H1 (cell line): ENCODE measurements around the gene MYO1F. TPM values are rescaled to one million over a fixed set of nuclear protein-coding genes. Genes with fewer than 3 reads are reported as not detected.

Experiments used
- ASH2L ChIP-seq: fragments of 200-600, 300-600 bp; sonication (generic); IDR thresholded peaks from one replicate; pipeline ENCODE4 v1.7.1; 2017; ENCODE audit warnings: low read length
- BRCA1 ChIP-seq: IDR thresholded peaks from 2 replicates; pipeline ENCODE4 v1.6.1; 2012; ENCODE audit warnings: low read depth, low read length, improper control_type of control experiment
- CHD7 ChIP-seq: fragments of 300-600 bp; sonication (generic); IDR thresholded peaks from 2 replicates; pipeline ENCODE4 v1.7.1; 2012; ENCODE audit warnings: low read length, moderate library complexity, mild to moderate bottlenecking, inconsistent platforms; ENCODE audit not compliant: insufficient replicate concordance
- E2F6 ChIP-seq: IDR thresholded peaks from 2 replicates; pipeline ENCODE4 v1.6.1; 2012; ENCODE audit warnings: inconsistent platforms
- GABPA ChIP-seq: IDR thresholded peaks from 2 replicates; pipeline ENCODE4 v1.6.1; 2011; ENCODE audit warnings: mild to moderate bottlenecking, low read length, moderate library complexity, borderline replicate concordance; ENCODE audit not compliant: insufficient read depth
- KDM4A ChIP-seq: IDR thresholded peaks from one replicate; pipeline ENCODE4 v1.7.1; 2012; ENCODE audit warnings: low read depth, mild to moderate bottlenecking, moderate library complexity, low read length, inconsistent platforms; ENCODE audit not compliant: severe bottlenecking
- POLR2A ChIP-seq, 2 experiments: IDR thresholded peaks; 1 replicate in 1 of 2; 2 replicates in 1 of 2; pipeline ENCODE4 v1.6.1; 2011; ENCODE audit warnings: low read depth in 2 of 2, low read length in 2 of 2, mild to moderate bottlenecking in 2 of 2; ENCODE audit errors: control extremely low read depth in 1 of 2
- RBBP5 ChIP-seq: IDR thresholded peaks from 2 replicates; pipeline ENCODE4 v1.7.1; 2012; ENCODE audit warnings: low read depth, mild to moderate bottlenecking, inconsistent platforms, low read length, moderate library complexity, borderline replicate concordance
- RFX5 ChIP-seq: IDR thresholded peaks from 2 replicates; pipeline ENCODE4 v1.6.1; 2011; ENCODE audit warnings: low read depth, low read length, improper control_type of control experiment, borderline replicate concordance
- SP4 ChIP-seq: IDR thresholded peaks from 2 replicates; pipeline ENCODE4 v1.6.1; 2012; ENCODE audit warnings: low read length, inconsistent platforms
- polyA plus RNA-seq, 7 experiments: library from polyadenylated mRNA; depleted of rRNA in 3 of 7; stranded (reverse) in 5 of 7; unstranded in 2 of 7; fragments of >200 nt in 5 of 7; fragments of 200-250 nt in 2 of 7; gene quantifications; 1 replicate in 5 of 7; 2 replicates in 1 of 7; 4 replicates in 1 of 7; pipeline versions ENCODE4 v1.2.1 to v1.2.3, GENCODE V29; 2011 to 2013; ENCODE audit warnings: missing spikeins in 2 of 7, mixed read lengths in 2 of 7
- total RNA-seq: library from RNA; stranded (reverse); fragmentation: NEBNext Ultra II Directional; extraction: Animal tissue kit (Norgen Biotek cat#: 25700); gene quantifications from 2 replicates; pipeline ENCODE4 v1.2.1, GENCODE V29; 2021
- TF ChIP-seq, protein P1 (sequence below): IDR thresholded peaks from 2 replicates; pipeline ENCODE4 v1.6.1; 2011; ENCODE audit warnings: low read depth, mild to moderate bottlenecking, low read length; ENCODE audit not compliant: insufficient read depth

MYO1F gene
- total and polyA plus RNA-seq, 2 of the 8 experiments (the other 6 are each of a cell fraction or from before 2014, with no cell fraction given): 1.4 to 4.6 TPM

DNA sequence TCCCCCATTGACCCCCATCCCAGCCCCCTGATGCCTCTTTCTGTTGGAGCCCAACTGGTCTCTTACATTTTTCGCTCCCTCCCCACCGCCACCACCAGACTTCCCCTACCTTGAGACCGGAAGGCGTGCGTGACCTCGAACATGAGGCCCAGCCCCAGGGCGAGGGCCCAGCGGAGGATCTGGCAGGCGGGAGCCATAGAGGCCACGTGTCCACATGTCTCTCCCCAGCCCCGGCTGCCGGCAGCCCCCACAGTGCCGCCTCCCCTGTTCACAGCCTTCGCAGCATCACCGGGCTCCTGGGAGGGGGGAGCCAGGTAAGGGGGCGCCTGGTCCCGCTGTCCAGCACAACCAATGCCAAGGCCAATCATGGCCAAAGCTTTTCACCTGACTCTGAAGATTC, 28.3 kb upstream of the MYO1F start (continued):
- TF ChIP-seq CHD7: no peak
- TF ChIP-seq, protein P1, sequence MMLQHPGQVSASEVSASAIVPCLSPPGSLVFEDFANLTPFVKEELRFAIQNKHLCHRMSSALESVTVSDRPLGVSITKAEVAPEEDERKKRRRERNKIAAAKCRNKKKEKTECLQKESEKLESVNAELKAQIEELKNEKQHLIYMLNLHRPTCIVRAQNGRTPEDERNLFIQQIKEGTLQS: no peak
- no peak for TF ChIP-seq POLR2A (IDR thresholded peaks at IDR 0.05; ENCODE audit: control extremely low read depth in 1 of 2, low read depth in 2 of 2, low read length in 2 of 2)
- no peak for TF ChIP-seq BRCA1
- no peak for TF ChIP-seq GABPA
- TF ChIP-seq KDM4A: no peak
- TF ChIP-seq E2F6: no peak
- TF ChIP-seq RBBP5: no peak
- TF ChIP-seq RFX5: no peak
- no peak for TF ChIP-seq ASH2L
- TF ChIP-seq SP4: no peak
